Activated CD4-positive, alpha-beta T cell treated with anti-CD3 and anti-CD28 coated beads for 36 hours (primary cell): ENCODE measurements around the gene BFSP1. TPM values are rescaled to one million over a fixed set of nuclear protein-coding genes. Genes with fewer than 3 reads are reported as not detected.

Experiments
- ATAC-seq: fragments of 200-7000 bp; cut with Tn5 transposase; one replicate; pipeline ENCODE4 v1.10.0; 2021; ENCODE audit warnings: mild to moderate bottlenecking, moderate library complexity
- CTCF ChIA-PET: fragments of 350-600 bp; sonication (Branson Sonifier 250); formaldehyde crosslinking; loops from one replicate; lab custom pipeline; 2021; ENCODE audit warnings: antibody characterized with exemption; lab: Charles Lee
- POLR2A ChIA-PET: fragments of 350-600 bp; sonication (Branson Sonifier 250); formaldehyde crosslinking; loops from one replicate; lab custom pipeline; 2021; ENCODE audit warnings: antibody characterized with exemption, inconsistent platforms; lab: Charles Lee
- DNase-seq: peaks from one replicate; pipeline ENCODE4 v3.0.0-alpha.2; 2020
- H3K27ac Mint-ChIP-seq: one replicate; pipeline ENCODE4 v1.8.0; 2021; ENCODE audit warnings: mixed read lengths
- H3K27me3 Mint-ChIP-seq: one replicate; pipeline ENCODE4 v1.8.0; 2021; ENCODE audit warnings: mixed read lengths
- H3K36me3 Mint-ChIP-seq: one replicate; pipeline ENCODE4 v1.8.0; 2021; ENCODE audit warnings: low read depth, mixed read lengths
- H3K4me1 Mint-ChIP-seq: one replicate; pipeline ENCODE4 v1.8.0; 2021; ENCODE audit warnings: mixed read lengths
- H3K4me3 Mint-ChIP-seq: one replicate; pipeline ENCODE4 v1.8.0; 2021; ENCODE audit warnings: mild to moderate bottlenecking, moderate library complexity, mixed read lengths
- H3K9me3 Mint-ChIP-seq: one replicate; pipeline ENCODE4 v1.8.0; 2021; ENCODE audit warnings: low read depth, mixed read lengths
- intact Hi-C, 2 experiments: fragments of 100-400 bp; cut with DNase I in 1 of 2; cut with micrococcal nuclease in 1 of 2; formaldehyde crosslinking; loops; one replicate each; pipeline versions ENCODE4 v1.14.2 to v1.15.1; 2022 to 2024; cut with DNase I, micrococcal nuclease
- total RNA-seq, 2 experiments: library from RNA; stranded (reverse); gene quantifications; one replicate each; pipeline ENCODE4 v1.2.3, GENCODE V29; 2021

BFSP1 gene
- total RNA-seq, 2 experiments from 2014 or later: 0.12 to 0.23 TPM

DNA sequence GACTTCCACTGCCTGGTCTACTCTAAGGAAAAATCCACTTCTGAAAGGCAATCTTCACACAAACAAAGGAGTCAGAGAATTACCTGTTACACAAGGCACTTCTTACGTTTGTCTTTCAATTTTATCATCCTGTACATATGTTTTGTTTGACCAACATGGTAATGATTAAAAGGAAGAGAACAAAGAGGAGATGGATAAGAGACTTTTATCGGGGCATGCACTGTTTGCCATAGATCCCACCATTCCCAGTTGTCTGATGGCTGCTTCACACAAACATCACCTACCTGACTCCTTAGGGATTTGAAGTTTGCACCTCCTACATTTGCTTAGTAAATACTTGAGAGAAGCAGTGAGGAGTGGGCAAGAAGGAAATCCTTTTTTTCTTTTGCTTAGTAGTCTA lies 87.1 kb downstream of the BFSP1 start:
- no peak overlapping the region for H3K27ac Mint-ChIP-seq
- DNase-seq: no peak
- ChIA-PET POLR2A (no interaction called here), CTCF (no interaction called here)
- intact Hi-C loops: no loop called here
- H3K4me1 Mint-ChIP-seq: no peaks in the 10 kb centered on the region
- no peak overlapping the region for H3K4me3 Mint-ChIP-seq
- no peaks in the 10 kb centered on the region for H3K36me3 Mint-ChIP-seq
- no peaks in the 10 kb centered on the region for H3K9me3 Mint-ChIP-seq
- no peak for ATAC-seq
- H3K27me3 Mint-ChIP-seq: peaks cover 17% of the 10 kb centered on the region

Other genes starting within 250 kb of the BFSP1 start
- gene DSTN, start 38.7 kb upstream of the BFSP1 start, total RNA-seq: 10 to 100 TPM; 66.2 to 68.4 TPM
- gene RRBP1, start 150.9 kb upstream of the BFSP1 start, total RNA-seq: 10 to 100 TPM; 21.1 to 24.9 TPM
- not detected for gene BANF2, start 168.6 kb upstream of the BFSP1 start, total RNA-seq